Muscle of leg (tissue), 11 donors: ENCODE results near the gene TCF25. TPM values are rescaled to one million over a fixed set of nuclear protein-coding genes. Genes with fewer than 3 reads are reported as not detected.

Experiments
- DNase-seq: peaks from one replicate; pipeline ENCODE4 v3.0.0; 2013
- H3K27ac ChIP-seq: one replicate; pipeline ENCODE4 v1.5.1; 2013; ENCODE audit warnings: mild to moderate bottlenecking, low read length, control low read depth
- H3K27me3 ChIP-seq: one replicate; pipeline ENCODE4 v1.6.1; 2013; ENCODE audit warnings: low read length; ENCODE audit not compliant: control insufficient read depth, insufficient read depth
- H3K36me3 ChIP-seq: one replicate; pipeline ENCODE4 v1.6.1; 2013; ENCODE audit warnings: low read length; ENCODE audit not compliant: control insufficient read depth, insufficient read depth
- H3K4me1 ChIP-seq: one replicate; pipeline ENCODE4 v1.6.1; 2013; ENCODE audit warnings: low read length; ENCODE audit not compliant: control insufficient read depth, insufficient read depth
- H3K4me3 ChIP-seq: one replicate; pipeline ENCODE4 v1.5.1; 2013; ENCODE audit warnings: low read length, control low read depth
- H3K9me3 ChIP-seq: replicated peaks from 2 replicates; pipeline ENCODE4 v1.6.1; 2013; ENCODE audit warnings: low read depth, low read length; ENCODE audit not compliant: control insufficient read depth
- WGBS: methylation state at CpG from one replicate; pipeline ENCODE4 v1.1.5; 2013; ENCODE audit warnings: missing lambda C conversion rate; ENCODE audit not compliant: insufficient coverage; 5-methylcytosine and 5-hydroxymethylcytosine counted together
- polyA plus RNA-seq, 8 donors: library from polyadenylated mRNA; unstranded; fragments of 120-200 nt; gene quantifications; one replicate each; pipeline versions ENCODE4 v1.2.1 to v1.2.3, GENCODE V29; 2013; ENCODE audit warnings: inconsistent platforms in 1 of 8, low replicate concordance in 1 of 8; ENCODE audit not compliant: insufficient read length in 8 of 8, insufficient read depth in 1 of 8
- total RNA-seq: library from RNA; stranded (reverse); fragments of 120-200 nt; gene quantifications from one replicate; pipeline ENCODE4 v1.2.4, GENCODE V29; 2013

The TCF25 gene
- total and polyA plus RNA-seq, 9 donors, result 104 to 141 (median 117) TPM

DNA sequence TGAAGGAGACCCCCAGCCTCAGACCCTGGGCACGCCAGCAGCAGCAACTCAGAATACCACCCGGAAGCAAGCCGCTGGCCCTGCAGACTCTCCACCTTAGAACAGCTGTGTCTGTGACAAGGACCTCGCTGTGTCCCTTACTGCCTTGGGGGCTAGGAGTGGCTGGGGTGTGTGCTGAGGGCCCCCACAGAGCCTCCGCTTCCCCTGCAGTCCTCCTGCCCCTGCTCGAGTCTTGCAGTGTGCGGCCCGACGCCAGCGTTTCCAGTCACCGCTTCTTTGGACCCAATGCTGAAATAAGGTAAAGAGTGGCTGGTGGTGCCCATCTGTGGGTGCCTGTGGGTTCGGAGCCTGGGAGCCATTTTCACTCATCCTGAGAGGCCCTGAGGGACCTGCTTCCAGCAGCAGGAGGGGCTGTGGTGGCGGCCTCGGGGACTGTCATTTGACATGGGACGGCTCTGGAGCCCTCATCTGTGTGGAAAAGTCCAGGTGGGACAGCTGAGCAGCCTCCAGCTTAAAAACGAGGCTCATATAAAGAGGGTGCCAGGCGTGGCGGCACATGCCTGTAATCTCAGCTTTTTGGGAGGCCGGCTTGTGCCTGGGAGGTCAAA lies 30.6 kb downstream of the TCF25 start:
- H3K36me3 ChIP-seq, result peaks cover 74% of the 10 kb centered on the region
- no peaks in the 10 kb centered on the region for H3K27me3 ChIP-seq
- no peak overlapping the region for H3K4me3 ChIP-seq
- H3K4me1 ChIP-seq, result no peaks in the 10 kb centered on the region
- no peak overlapping the region for H3K27ac ChIP-seq
- no peak for DNase-seq
- 89% methylated on average over 16 of the region's 19 CpGs for WGBS
- H3K9me3 ChIP-seq, result no peaks in the 10 kb centered on the region

DNA sequence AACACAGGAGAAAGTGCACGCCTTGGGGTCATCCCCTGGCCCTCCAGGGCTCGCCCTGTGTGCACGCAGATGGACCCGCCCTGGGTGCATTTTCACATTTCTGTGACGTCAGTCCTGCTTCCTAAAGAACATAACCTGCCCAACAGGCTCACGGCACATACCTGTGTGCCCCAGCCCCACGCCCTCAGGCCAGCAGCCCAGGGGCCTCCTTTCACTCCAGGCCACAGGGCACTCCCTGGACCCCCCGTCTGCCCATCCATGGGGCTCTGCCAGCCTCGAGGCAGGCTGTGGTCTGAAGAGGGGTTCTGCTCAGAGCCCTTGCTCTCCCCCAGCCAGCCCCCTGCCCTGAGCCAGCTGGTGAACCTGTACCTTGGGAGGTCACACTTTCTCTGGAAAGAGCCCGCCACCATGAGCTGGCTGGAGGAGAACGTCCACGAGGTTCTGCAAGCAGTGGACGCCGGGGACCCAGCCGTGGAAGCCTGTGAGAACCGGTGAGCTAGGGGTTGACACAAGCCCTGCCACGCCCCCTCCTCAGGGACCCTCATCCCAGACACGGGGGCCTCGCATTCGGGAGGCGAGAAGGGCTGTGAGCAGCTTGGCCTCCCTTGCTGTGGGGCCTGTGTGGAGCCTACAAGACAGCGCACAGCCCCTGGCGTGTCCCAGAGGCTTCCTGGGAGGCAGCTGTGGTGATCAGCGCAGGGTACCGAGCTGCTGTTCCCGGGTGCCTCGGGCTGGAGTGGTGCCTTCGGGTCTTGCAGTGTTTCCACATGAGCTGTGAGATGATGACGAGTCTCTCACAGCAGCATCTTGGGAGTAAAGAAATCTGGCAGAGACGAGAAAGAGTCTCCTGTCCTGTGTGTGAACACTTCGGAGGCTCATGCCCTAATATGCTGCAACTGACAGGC lies 31.5 kb downstream of the TCF25 start:
- Histone ChIP-seq H3K4me1 (no peaks in the 10 kb centered on the region), H3K36me3 (peaks cover 75% of the 10 kb centered on the region), H3K27me3 (no peaks in the 10 kb centered on the region), H3K4me3 (no peak overlapping the region), H3K27ac (no peak overlapping the region), H3K9me3 (no peaks in the 10 kb centered on the region)
- DNase-seq, result no peak
- 71% methylated on average over 27 of the region's 31 CpGs for WGBS

DNA sequence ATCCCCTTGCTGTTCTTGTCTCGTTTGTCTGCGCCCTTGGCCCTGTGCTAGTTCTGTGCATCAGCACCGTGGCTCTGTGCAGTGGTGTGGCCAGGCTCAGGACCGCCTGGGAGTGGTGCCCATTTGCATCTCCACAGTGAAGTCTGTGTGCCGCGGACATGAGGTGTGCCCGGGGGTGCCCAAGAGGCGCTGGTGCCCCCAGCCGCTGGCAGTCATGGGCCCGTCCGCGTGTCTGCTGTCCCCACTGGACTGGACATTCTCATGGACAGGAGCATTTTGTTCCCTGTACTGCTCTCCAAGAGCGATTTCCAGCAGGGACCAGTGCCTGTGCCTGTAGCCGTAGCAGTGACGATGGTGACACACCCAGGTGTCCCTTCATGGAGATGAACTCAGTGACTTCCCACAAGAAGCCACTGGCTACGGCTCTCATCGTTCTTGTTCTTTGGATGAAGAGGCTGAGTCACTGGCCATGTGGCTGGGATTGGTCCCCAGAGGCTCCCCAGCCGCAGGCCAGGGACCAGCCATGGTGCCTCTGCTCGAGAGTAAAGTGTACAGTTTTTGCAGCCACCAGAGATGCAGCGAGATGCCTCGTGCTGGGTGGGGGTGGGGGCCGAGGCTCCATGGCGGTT lies 32.2 kb downstream of the TCF25 start:
- no peaks in the 10 kb centered on the region for H3K9me3 ChIP-seq
- DNase-seq, result no peak
- H3K27ac ChIP-seq, result no peak overlapping the region
- 89% methylated on average over 22 of the region's 23 CpGs for WGBS
- H3K27me3 ChIP-seq, result no peaks in the 10 kb centered on the region
- H3K4me1 ChIP-seq, result peaks cover 3% of the 10 kb centered on the region
- H3K4me3 ChIP-seq, result no peak overlapping the region
- H3K36me3 ChIP-seq, result peaks cover 69% of the 10 kb centered on the region

DNA sequence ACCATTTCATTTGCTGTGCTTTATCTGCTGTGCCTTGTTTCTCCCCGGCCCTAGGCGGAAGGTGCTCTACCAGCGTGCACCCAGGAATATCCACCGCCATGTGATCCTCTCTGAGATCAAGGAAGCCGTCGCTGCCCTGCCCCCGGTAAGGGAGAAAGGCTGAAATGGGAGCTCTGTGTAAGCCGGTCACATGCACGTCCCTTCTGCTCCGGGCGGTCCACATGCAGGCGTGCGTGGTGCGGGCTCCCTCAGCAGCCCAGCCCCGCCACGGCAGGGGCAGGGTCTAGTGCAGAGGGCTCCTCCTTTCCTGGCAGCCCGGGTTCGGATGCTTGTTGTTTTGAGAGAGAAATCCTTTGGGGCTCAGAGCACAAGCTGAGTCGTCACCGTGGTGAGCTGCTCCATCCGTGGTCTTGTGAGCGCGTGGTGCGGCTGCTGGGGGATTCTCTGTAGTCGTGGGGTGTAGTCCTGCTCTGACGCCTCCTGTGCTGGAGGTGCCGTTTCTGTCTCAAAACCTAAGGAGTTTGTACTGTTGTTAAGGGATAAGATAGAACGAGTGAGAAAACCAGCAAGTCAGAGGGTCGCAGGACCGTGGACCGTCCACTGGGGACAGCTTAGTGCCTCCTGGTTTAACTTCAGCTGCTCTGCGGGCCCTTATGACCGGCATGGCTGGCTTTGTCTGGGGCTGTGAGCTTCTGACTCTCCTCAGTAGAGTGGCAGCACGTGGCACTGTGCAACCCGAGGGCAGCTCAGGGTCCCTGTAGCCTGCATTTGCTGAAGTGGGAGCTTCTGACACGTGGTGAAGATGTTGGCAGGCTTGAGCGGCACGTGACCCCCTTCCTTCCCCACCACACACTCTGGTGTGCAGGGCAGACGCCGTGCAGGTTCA lies 33.0 kb downstream of the TCF25 start:
- WGBS, result 97% methylated on average over 37 of the region's 40 CpGs
- Histone ChIP-seq H3K27ac (no peak overlapping the region), H3K9me3 (no peaks in the 10 kb centered on the region), H3K4me1 (peaks cover 3% of the 10 kb centered on the region), H3K27me3 (no peaks in the 10 kb centered on the region), H3K4me3 (no peak overlapping the region), H3K36me3 (peaks cover 71% of the 10 kb centered on the region)
- DNase-seq, result no peak

DNA sequence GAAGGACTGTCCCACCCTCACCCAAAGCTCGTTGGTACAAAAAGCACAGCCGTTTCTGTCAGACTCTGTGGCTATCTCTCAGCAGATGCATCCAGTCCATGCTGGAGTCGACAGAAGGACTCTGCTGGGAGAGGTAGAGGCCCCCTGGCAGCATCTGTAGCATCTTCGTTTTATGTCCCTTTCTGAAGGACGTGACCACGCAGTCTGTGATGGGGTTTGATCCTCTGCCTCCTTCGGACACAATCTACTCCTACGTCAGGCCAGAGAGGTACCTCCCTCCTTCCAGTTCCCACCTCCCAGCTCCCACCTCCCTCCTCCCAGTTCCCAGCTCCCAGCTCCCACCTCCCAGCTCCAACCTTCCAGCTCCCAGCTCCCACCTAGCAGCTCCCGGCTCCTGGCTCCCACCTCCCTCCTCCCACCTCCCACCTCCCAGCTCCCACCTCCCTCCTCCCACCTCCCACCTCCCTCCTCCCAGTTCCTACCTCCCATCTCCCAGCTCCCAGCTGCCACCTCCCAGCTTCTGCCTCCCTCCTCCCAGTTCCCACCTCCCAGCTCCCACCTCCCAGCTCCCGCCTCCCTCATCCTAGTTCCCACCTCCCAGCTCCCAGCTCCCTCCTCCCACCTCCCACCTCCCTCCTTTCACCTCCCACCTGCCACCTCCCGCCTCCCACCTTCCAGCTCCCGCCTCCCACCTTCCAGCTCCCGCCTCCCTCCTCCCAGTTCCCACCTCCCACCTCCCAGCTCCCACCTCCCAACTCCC lies 33.8 kb downstream of the TCF25 start:
- no peak overlapping the region for H3K4me3 ChIP-seq
- no peaks in the 10 kb centered on the region for H3K27me3 ChIP-seq
- DNase-seq, result no peak
- H3K9me3 ChIP-seq, result no peaks in the 10 kb centered on the region
- WGBS, result 93% methylated on average over 5 of the region's 13 CpGs
- H3K36me3 ChIP-seq, result peaks cover 77% of the 10 kb centered on the region
- no peak overlapping the region for H3K27ac ChIP-seq
- H3K4me1 ChIP-seq, result peaks cover 3% of the 10 kb centered on the region

DNA sequence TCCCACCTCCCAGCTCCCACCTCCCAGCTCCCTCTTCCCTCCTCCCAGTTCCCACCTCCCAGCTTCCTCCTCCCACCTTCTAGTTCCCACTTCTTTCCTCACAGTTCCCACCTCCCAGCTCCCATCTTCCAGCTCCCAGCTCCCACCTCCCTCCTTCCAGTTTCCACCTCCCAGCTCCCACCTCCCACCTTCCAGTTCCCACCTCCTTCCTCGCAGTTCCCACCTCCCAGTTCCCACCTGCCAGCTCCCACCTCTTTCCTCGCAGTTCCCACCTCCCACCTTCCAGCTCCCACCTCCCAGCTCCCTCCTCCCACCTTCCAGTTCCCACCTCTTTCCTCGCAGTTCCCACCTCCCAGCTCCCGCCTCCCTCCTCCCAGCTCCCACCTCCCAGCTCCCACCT lies 34.8 kb downstream of the TCF25 start:
- H3K36me3 ChIP-seq, result peaks cover 76% of the 10 kb centered on the region
- 77% methylated on average over 4 of the region's 4 CpGs for WGBS

DNA sequence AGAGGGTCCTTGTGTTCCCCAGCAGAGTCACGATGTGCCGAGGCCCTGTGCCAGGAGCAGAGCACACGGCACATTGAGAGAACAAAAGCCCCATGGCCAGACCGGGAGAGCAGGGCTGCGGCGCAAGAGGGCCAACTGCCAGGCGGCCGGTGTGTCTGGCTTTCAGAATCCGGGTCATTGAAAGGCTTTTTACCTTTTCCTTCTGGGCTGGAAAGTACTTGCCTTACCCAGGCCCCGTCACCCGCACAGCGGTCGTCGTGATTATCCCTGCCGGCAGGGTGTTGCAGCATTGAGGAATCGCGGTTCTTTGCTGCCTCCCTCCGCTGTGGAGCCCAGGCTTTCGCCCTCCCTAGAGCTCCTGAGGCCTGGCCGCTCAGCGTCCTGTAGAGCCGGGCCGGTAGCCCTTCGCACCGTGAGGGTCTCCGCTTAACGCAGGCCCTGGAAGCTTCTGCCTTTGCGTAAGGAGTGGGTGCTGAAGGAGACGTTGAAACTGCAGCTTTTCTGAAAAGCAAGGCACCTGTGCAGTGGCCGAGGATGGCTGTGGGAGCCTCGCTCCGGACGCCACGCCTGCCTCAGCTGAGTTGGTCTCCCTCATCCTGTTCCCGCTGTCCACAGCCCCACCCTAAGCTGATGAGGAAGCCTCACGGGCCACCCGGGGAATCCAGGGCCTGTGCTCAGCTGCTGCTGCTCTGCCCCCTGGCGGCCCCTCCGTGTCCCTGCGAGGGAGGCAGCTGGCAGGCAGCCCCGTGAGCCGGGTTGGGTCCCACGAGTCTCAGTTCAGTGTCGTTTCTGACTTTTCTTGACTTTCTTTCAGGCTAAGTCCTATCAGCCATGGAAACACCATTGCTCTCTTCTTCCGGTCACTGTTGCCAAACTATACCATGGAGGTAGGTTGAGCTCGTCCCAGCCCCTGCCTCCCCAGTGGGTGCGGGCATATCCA lies 36.7 kb downstream of the TCF25 start:
- 55% methylated on average over 45 of the region's 47 CpGs for WGBS
- Histone ChIP-seq H3K4me1 (peaks cover 3% of the 10 kb centered on the region), H3K27ac (no peak overlapping the region), H3K4me3 (no peak overlapping the region), H3K36me3 (peaks cover 61% of the 10 kb centered on the region), H3K27me3 (no peaks in the 10 kb centered on the region), H3K9me3 (no peaks in the 10 kb centered on the region)
- peak; percentile 80 for DNase-seq

More for the DNA sequence above, 34.8 kb downstream of the TCF25 start:
- DNase-seq, result no peak
- no peak overlapping the region for H3K27ac ChIP-seq
- H3K4me1 ChIP-seq, result peaks cover 3% of the 10 kb centered on the region
- H3K27me3 ChIP-seq, result no peaks in the 10 kb centered on the region
- no peak overlapping the region for H3K4me3 ChIP-seq
- H3K9me3 ChIP-seq, result no peaks in the 10 kb centered on the region

DNA sequence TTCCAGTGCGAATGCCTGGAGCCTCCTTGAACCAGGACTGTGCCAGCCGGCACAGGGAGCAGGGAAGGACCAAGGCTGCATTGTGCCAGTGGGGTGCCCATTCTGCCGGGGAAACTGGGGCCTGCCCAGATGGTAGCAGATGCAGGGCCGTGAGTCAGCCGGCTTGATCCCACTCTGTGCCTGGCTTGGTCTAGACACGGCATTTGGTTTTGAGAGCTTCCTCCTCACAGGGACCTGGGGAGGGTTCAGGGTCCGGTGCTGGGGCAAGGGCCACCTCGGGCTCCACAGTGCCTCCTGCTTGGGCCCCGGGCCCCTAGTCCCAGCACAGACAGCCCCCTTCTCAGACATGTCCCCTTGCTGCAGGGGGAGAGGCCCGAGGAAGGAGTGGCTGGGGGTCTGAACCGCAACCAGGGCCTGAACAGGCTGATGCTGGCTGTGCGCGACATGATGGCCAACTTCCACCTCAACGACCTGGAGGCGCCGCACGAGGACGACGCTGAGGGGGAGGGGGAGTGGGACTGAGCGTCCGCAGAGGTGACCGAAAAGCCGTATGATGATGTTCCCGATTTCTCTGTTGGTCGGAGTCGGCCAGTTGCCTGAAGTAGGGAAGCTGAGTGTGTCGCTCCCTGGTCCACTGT lies 37.4 kb downstream of the TCF25 start:
- H3K4me1 ChIP-seq, result peaks cover 3% of the 10 kb centered on the region
- WGBS, result 88% methylated on average over 23 of the region's 27 CpGs
- no peaks in the 10 kb centered on the region for H3K9me3 ChIP-seq
- H3K27me3 ChIP-seq, result no peaks in the 10 kb centered on the region
- H3K36me3 ChIP-seq, result peaks cover 53% of the 10 kb centered on the region
- no peak for DNase-seq
- H3K4me3 ChIP-seq, result no peak overlapping the region
- H3K27ac ChIP-seq, result no peak overlapping the region
